Stimulated activated CD4-positive, alpha-beta T cell treated with anti-CD3 and anti-CD28 coated beads, Interleukin-2, amount 100 ng/mL, for 4 hours (primary cell): ENCODE data around the gene SCML2.
"Not testable (repeated sequence)": the region's sequence is repeated elsewhere in the genome, so short reads cannot be mapped to it uniquely, and the experiment has no call there.

Source experiments
- DNase-seq: peaks from one replicate; pipeline ENCODE4 v3.0.0-alpha.2; 2020; ENCODE audit warnings: low read depth

The SCML2 gene

DNA sequence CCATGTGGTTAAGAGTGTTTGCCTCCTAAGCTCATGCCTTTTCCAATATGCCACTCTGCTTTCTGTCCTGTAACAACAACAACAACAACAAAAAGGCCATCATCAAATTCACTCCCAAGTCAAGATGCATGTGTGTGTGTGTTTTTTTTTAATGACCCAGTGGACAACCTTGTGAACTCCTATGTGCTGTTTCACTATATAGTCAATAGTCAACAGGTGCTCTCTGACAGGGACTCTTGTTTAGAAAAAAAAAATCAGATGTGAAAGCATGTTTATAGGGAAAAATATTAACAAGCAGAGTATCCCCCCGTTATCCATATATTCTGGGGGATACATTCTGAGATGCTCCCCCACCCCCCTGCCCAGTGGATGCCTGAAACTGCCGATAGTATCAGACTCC is 83.2 kb downstream of the SCML2 start:
- DNase-seq, result no peak

DNA sequence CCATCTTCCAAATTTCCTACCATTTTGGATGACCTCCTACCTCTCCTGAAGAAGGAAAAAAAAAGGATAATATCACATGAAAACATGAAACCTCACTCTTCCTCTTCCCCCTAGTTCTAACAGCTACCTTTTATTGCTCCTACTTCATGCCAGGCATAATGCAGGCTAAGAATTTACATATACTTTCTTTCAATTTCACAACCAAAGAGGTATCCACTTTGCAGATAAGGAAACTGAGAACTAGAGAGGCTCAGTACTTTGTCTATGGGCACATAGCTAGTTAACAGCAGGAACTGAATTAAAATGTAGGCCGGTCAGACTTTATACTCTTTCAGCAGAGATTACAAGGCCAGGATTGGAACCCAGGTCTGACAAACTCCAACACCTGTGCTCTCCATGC is 99.4 kb downstream of the SCML2 start:
- no peak for DNase-seq

DNA sequence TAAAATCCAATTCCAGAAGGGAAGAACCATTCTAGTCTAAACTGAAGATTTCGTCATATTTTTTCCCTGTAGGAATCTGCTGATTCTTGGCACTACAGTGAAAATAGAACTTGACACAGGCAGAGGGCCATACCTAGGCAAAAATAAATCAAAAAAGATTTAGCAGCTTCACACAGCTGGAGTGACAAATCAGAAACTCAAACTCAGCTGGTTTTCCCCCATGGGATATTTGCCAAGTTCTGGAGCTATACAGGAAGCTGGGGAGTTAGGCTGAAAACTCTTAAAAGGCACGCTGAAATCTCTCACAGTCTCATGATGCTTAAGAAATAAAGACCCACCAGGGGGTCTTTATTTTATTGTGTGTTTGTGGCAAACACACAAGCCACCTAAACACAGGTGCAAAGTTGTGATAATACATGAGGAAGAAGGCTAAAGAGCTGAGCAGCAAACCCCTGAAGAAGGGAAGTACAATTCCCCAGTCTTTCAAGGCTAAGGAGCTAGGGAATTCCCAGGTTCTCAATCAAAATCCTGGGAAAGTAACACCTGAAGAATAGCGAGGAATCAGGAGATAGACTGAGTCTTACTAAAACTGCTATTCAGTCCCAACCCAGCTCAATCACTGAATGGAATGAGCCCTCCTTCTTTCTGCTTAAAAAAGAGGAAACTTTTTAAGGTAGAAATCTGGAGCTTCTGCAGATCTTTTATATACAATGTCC is 101.7 kb downstream of the SCML2 start:
- DNase-seq, result no peak

DNA sequence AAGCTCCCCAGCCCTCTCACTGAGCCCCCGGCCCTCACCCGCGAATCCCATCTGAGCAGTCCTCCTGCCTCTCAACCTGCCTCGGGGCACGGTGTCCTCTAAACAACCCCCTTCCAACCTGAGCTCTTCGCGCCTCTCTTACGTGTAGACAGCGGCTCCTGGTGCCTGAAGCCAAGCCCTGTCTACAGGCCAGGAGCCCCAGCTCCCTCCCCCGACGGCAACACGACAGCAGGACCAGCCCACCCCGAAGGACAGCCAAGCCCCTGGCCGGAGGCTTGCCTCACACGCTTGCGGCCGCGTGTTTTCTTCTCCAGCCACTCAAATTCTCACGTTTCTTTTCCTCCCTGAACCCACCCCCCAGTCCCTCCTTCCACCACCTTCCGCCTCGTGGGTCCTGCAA is 124.8 kb downstream of the SCML2 start:
- not testable (repeated sequence) for DNase-seq

DNA sequence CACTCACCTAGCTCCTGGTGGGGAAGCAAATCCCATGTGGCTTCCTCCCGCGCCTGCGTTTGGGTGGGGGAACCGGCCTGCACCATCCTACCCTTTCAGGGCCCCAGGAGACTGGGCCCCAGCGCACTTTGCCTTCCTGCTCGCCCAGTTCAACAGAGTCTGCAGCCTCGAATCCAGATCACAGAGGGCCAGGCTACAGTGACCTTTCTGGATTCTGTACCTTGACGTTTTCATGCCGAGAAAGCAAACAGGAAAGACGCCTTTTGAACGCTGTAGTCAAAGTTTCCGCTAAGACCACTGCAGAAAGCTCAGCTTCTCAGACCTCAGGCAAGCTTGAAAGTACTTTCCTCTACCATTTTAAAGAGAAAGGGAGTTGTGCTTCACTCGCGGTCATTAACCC is 126.4 kb downstream of the SCML2 start:
- DNase-seq, result no peak

DNA sequence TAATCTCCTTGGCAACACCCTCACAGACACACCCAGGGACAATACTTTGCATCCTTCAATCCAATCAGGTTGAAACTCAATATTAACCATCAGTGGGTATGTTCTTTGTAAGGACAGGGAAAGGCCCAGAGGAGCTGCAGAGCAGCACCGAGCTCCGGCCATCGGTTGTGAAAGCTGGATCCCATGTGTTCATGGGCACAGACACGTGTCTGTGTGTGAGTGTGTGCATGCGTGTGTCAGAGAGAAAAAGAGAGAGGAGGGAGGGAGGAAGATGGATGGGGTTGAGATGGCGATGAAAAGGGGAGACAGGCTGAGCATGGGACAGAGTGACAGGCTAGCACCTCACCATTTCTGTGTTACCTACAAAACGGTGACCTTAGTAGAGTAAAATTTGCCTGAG is 127.0 kb downstream of the SCML2 start:
- no peak for DNase-seq

DNA sequence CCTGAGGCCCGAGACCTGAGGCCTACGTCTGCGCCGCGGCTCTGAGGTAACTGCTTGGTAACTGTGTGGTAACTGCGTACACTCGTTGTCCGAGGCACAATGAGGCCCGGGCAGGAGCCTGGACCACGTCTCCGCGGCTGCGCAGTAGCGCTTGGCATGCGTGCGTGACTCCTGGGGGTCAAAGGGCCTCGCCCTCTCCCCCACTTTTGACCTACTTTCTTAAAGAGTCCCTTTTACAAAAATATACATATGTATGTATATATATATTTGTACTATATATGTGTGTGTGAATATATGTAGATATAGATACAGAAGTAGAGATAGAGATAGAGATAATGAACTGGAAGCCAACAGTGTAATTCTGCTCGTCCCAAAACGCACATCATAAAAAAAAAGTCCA is 133.7 kb downstream of the SCML2 start, which contains the start of gene BEND2:
BEND2 (minus strand) TSS at position 101 of the 400 bp plus-strand sequence. CDS start 136 bp downstream, outside the sequence.
- DNase-seq, result no peak

DNA sequence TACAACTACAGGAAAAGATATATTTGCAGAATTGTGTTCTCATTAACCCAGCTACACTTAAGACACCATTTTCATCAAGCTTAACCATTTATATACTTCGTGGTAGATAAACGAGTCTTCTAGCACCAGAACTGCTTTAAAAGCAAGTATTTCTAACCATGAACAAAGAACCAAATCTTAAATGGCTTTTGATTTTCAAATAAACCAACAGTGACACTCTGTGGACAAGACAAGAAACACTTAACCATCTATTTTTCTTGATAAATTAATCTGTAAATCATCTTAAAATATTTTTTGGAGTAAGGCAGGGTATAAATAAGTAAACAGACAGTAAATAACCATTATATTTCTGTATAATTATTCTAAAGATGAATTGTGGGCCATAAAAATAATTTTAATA is 144.0 kb downstream of the SCML2 start:
- no peak for DNase-seq

DNA sequence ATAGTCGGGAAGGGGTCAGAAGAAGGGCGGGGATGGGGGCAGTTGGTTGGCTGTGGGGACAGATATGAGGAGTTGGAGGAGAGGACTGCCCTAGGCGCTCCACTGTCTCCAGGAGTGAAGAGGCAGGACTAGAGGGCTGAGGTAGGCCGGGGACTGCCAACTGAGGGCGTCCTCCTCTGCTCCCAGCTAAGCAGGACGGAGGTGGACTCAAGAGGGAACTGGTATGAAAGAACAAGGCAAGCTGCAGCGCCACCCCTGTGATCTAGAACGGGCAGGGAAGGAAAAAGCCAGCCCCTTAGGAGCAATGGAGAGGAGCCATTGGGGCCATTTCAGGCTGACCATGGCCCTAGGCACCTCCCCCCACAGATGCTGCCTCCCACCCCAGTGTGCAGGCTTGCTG is 147.8 kb downstream of the SCML2 start:
- DNase-seq, result no peak

DNA sequence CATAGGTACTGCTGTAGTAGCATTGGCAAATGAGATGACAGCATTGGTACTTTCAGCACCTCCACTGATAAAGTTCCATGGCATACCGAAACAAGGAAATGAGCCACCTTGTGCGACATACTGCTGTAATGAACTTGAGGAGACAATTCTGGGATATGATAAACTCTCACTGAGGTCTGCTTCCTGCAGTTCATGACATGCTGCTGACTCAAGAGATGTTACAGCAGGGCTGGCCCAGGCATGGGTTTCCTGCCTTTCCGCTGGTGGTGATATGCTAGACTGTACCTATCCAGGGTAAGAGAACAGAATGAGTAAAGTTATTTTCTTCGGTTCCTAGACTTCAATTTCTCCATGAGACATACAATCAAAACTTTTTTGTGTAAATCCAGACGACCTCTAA is 150.9 kb downstream of the SCML2 start:
- DNase-seq, result no peak

DNA sequence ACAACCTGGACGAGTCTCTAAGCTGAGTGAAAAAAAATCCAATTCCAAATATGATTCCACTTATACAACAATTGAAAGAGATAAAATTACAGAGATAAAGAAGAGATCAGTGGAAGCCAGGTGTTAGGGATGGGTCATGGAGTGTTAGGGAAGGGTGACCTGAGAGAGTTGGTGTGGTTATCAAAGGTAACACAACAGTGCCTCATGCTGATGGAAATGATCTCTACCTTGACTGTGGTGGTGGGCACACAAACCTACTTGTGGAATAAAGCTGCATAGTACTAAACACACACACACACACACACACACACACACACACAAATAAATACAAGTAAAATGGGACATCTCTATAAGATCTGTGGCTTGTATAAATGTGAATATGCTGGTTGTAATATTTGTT is 159.8 kb downstream of the SCML2 start:
- DNase-seq, result no peak
